Measurements from ENCODE around the gene CACNA1E. TPM values are rescaled to one million over a fixed set of nuclear protein-coding genes. Genes with fewer than 3 reads are reported as not detected.
A peak's percentile ranks its signal among the peaks of the same experiment; 100 is the strongest.

CACNA1E gene
- total RNA-seq, 1 donor from 2014 or later = 0.06 TPM

DNA sequence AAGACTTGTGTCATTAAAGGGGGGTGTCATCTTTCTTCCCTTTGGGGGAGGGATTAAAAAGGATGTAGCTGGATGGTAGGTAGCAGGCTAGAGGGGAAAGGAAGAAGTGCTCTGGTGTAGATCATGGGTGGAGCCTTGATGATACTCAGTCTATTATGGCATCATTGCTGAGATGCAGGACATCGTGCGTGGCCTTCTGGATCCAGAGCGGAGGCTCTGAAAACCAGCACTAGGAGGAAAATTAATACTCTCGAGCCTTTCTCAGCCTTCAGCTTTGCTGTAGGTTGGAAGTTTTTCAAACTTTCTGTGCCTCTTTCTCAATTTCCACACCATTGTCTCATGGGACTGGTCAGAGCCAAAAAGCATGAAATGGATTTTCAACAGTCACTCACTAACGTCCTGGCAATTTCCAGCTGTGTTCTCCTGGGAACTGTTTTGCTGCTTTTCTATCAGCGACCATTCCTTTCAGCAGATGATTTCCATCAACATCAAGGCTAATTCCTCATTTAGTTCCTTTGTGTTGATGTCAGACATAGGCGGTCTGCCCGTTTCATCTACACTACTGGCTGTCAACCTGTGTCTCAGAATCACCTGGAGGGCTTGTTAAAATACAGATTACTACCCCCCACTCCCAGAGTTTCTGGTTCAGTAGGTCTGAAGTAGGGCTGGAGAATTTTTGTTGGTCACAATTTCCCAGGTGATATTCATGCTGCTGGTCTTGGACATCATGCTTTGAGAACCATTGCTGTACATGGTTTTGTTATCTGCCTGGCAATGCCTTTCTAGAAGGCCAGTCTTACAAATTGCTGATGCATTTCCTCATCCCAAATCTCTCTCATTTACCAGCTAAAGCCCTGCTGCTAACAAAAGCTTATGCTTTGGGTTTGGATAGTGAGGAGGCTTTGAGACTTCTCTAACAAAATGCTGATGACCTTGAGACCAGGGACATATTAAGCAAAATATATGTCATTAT lies 7.7 kb downstream of the CACNA1E start:
- ATAC-seq = peak; percentile 35

DNA sequence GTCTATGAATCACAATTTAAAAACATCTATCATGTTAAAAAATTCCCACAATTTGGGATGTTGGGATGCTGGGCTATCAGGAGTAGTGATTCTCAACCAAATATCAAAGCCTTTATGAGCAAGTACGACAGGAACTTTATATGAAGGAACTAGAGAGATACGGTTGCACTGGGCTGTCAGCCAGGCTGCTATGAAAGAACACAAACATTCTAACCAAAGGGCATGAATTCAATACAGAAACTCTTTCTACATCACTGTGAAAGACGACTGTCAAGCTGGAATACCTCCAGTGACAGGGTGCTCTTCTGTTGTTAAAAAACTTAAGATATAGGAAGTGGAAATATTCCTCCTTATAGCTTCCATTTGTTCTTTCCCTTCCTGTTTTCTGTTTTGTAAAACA lies 9.8 kb downstream of the CACNA1E start:
- Histone ChIP-seq H3K36me3 (no peaks in the 10 kb centered on the region), H3K9me3 (no peaks in the 10 kb centered on the region), H3K27ac (no peak overlapping the region), H3K4me1 (no peaks in the 10 kb centered on the region), H3K27me3 (peaks cover 11% of the 10 kb centered on the region), H3K4me3 (no peak overlapping the region)
- intact Hi-C loops (cut with DNase I) = no loop called here
- TF ChIP-seq, protein P1, sequence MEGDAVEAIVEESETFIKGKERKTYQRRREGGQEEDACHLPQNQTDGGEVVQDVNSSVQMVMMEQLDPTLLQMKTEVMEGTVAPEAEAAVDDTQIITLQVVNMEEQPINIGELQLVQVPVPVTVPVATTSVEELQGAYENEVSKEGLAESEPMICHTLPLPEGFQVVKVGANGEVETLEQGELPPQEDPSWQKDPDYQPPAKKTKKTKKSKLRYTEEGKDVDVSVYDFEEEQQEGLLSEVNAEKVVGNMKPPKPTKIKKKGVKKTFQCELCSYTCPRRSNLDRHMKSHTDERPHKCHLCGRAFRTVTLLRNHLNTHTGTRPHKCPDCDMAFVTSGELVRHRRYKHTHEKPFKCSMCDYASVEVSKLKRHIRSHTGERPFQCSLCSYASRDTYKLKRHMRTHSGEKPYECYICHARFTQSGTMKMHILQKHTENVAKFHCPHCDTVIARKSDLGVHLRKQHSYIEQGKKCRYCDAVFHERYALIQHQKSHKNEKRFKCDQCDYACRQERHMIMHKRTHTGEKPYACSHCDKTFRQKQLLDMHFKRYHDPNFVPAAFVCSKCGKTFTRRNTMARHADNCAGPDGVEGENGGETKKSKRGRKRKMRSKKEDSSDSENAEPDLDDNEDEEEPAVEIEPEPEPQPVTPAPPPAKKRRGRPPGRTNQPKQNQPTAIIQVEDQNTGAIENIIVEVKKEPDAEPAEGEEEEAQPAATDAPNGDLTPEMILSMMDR (IDR thresholded peaks at IDR 0.05) = no peak
- DNase-seq (no peak), ATAC-seq (no peak)

More for the DNA sequence above, 7.7 kb downstream of the CACNA1E start:
- Histone ChIP-seq H3K27me3 (peaks cover 31% of the 10 kb centered on the region), H3K9me3 (no peaks in the 10 kb centered on the region), H3K36me3 (no peaks in the 10 kb centered on the region), H3K27ac (no peak overlapping the region), H3K4me3 (no peak overlapping the region), H3K4me1 (peaks cover 1% of the 10 kb centered on the region)
- DNase-seq = no peak
- TF ChIP-seq, protein P1 (IDR thresholded peaks at IDR 0.05) = no peak
- intact Hi-C loops (cut with DNase I) = no loop called here

DNA sequence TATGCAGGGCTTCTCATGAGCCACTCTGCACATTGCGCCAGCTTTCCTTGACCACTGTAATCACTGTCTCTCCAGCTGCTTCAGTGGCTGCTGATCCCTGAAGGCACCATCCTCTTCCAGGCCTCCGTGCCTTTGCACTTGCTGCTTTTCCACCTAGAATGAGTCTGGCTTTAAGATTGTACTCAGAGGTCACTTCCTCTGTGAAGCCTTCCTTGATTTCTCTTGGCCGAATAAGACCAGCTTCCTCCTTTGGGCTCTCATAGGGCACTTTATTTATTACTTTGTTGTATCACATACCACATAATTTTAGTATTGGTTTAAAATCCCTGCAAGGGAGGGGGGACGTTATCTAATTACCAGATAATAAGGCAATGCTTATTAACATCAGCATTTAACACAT lies 10.6 kb downstream of the CACNA1E start:
- no peak for ATAC-seq
- no peaks in the 10 kb centered on the region for H3K9me3 ChIP-seq
- TF ChIP-seq, protein P1 (IDR thresholded peaks at IDR 0.05) = no peak

DNA sequence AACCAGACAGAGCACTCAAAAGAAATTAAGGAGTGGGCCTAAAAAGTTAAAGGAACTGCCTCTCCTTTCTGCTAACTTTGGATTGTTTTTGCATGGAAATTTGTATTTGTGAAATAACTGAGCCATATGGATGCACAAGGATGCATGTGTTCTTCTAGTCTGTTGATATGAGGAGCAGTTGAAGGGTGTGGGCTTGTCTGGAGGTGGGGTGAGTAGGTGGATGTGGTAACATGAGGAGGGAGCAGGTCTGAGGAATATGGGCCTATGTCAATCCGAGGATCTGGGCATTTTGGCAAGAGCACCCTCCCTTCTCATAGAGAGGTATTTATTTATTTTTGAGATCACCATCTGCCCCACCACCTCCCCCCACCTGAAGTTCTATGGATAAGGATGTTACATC lies 13.4 kb downstream of the CACNA1E start:
- Histone ChIP-seq H3K4me1 (no peaks in the 10 kb centered on the region), H3K36me3 (no peaks in the 10 kb centered on the region), H3K4me3 (no peak overlapping the region), H3K9me3 (no peaks in the 10 kb centered on the region), H3K27me3 (peaks cover 4% of the 10 kb centered on the region), H3K27ac (no peak overlapping the region)
- no peak for DNase-seq
- intact Hi-C loops (cut with DNase I) = no loop called here
- no peak for ATAC-seq
- TF ChIP-seq, protein P1 (IDR thresholded peaks at IDR 0.05) = no peak

More for the DNA sequence above, 10.6 kb downstream of the CACNA1E start:
- H3K27ac ChIP-seq = no peak overlapping the region
- H3K27me3 ChIP-seq = peaks cover 7% of the 10 kb centered on the region
- intact Hi-C loops (cut with DNase I) = no loop called here
- no peaks in the 10 kb centered on the region for H3K36me3 ChIP-seq
- no peak overlapping the region for H3K4me3 ChIP-seq
- H3K4me1 ChIP-seq = no peaks in the 10 kb centered on the region
- no peak for DNase-seq

DNA sequence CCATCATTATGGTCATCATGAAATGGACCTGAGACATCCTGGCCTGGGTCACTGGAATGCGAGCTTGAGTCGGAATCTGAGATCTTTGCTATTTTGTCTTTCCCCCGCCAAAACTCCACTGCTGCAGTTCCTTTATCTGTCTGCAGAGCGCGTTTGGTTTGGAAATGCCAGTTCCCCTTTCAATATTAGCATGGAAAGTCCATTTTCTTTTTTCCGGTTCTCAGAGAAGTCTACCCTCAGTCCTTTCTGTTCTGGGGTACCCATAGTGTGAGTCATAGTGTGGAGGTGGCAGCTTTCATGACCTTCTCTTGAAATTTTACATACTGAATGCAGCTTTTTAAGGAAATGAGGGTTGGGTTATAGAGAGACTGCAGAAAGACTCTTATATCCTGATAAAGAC lies 14.6 kb downstream of the CACNA1E start:
- intact Hi-C loops (cut with DNase I) = no loop called here
- Histone ChIP-seq H3K4me1 (peaks cover 2% of the 10 kb centered on the region), H3K27ac (no peak overlapping the region), H3K27me3 (peaks cover 3% of the 10 kb centered on the region), H3K36me3 (no peaks in the 10 kb centered on the region), H3K4me3 (no peak overlapping the region), H3K9me3 (no peaks in the 10 kb centered on the region)
- TF ChIP-seq, protein P1 (IDR thresholded peaks at IDR 0.05) = no peak
- no peak for ATAC-seq
- DNase-seq = no peak
